EL (cell line): ENCODE data around the gene NT5C3A.

Source experiments
- DNase-seq: peaks from one replicate; pipeline ENCODE4 v3.0.0-alpha.2; 2016

The NT5C3A gene

DNA sequence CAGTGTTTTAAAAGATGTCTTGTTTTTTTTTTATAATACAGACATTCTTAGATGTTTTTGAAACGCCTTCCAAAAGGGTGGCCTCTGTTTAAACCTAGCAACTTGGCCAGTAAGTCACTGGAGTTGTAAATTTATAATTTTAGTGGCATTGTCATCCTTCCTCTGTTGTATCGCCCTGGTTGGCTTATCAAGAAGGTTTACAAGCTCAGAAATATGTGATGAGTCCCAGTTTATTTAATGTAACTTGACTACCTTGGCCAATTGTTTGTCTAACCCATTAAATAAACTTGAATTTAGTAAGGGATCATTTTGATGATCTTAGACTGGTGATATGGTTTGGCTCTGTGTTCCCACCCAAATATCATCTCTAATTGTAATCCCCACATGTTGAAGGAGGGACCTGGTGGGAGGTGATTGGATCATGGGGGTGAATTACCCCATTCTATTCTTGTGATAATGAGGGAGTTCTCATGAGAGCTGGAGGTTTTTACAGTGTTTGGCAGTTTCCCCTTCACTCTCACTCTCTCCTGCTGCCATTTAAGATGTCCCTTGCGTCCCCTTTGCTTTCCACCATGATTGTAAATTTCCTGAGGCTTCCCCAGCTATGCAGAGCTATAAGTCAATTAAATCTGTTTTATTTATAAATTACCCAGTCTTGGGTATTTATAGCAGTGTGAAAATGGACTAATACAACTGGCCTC is 13.4 kb upstream of the NT5C3A start:
- no peak for DNase-seq

DNA sequence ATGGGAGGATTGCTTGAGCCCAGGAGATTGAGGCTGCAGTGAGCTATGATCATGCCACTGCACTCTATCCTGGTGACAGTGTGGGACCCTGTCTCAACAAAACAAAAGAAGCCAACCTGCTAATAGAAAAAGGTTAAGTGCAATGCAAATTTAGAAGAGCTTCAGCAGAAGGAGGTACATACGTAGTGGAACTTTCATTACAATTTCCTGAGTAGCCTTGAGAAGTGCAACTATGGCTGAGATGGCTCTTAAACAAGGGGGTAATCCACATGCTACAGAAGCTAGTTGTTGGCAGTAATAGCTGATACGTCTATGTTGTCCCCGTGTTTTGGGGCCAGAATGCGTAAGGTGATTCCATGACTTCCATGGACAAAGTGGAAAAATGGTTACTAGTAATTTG is 10.7 kb upstream of the NT5C3A start:
- no peak for DNase-seq

DNA sequence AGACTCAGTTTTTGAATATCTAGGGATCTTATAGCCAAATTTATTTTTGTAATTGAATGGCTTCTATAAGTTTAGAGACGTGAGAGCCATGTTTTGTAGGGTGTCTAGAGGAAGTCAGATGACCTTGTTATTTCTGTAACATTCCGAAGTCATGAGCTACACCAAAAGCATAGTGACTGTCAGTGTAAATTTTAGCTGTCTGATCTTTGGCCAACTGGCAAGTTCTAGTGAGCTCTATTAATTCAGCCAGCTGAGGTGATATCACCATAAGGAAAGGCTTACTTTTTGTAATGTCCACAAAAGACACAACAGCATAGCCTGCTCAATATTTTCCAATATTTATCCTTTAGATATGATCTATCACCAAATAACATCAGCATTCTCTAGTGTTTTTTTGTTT is 9.9 kb upstream of the NT5C3A start:
- DNase-seq: peak; percentile 82

DNA sequence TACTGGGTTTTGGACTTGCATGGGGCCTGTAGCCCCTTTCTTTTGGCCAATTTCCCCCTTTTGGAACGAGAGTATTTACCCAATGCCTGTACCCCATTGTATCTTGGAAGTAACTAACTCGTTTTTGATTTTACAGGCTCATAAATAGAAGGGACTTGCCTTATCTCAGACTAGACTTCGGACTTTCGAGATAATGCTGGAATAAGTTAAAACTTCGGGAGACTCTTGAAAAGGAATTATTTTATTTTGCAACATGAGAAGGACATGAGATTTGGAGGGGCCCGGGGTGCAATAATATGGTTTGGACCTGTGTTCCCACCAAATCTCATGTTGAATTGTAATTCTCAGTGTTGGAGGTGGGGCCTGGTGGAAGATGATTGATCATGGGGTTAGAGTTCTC is 8.3 kb upstream of the NT5C3A start:
- no peak for DNase-seq

DNA sequence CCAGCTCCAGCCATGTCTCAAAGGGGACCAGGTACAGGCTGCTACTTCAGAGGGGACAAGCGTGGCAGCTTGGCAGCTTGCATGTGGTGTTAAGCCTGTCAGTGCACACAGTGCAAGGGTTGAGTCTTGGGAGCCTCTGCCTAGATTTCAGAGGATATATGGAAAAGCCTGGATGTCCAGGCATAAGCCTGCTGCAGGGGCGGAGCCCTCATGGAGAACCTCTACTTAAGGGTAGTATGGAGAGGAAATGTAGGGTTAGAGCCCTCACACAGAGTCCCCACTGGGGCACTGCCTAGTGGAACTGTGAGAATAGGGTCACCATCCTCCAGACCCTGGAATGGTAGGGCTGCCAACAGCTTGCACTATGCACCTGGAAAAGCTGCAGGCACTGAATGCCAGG is 7.7 kb upstream of the NT5C3A start:
- DNase-seq: no peak

DNA sequence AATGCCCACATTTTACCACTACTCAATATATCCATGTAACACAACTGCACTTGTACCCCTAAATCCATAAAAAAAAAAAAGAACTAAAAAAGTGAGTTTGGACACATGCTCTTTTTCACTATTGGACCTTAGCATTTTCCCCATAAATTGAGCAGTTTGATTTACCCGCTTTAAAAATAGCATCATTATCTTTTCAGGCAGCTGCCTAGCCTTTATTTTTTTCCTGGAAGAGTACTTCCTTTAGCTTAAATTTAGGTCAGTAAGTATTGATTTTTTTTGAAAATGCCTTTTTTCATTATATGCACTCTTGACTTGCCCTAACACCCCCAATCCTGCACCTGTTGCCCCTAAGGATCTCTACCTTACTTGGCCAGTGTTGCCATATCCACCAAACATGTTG is 5.3 kb upstream of the NT5C3A start:
- DNase-seq: no peak

DNA sequence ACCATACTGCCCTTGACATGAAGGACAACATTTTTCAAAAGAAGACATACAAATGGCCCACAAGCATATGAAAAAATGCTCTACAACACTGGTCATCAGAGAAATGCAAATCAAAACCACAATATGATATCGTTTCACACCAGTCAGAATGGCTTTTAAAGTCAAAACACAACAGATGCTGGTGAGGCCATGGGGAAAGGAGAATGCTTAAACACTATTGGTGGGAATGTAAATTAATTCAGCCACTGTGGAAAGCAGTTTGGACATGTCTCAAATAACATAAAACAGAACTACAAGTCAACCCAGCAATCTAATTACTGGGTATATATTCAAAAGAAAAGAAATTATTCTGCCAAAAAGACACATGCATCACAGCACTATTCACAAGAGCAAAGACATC is 4.2 kb upstream of the NT5C3A start:
- DNase-seq: no peak

DNA sequence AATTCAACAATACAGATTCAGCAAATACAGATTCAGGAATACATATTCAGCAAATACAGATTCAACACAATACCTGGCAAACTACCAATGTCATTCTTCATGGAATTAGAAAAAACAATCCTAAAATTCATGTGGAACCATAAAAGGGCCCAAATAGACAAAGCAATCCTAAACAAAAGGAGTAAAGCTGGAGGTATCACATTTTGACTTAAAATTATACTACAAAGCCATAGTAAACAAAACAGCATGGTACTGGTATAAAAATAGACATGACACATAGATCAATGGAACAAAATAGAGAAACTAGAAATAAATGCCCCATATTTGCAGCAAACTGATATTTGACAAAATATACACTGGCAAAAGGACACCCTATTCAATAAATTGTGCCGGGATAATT is 3.4 kb upstream of the NT5C3A start:
- DNase-seq: no peak

DNA sequence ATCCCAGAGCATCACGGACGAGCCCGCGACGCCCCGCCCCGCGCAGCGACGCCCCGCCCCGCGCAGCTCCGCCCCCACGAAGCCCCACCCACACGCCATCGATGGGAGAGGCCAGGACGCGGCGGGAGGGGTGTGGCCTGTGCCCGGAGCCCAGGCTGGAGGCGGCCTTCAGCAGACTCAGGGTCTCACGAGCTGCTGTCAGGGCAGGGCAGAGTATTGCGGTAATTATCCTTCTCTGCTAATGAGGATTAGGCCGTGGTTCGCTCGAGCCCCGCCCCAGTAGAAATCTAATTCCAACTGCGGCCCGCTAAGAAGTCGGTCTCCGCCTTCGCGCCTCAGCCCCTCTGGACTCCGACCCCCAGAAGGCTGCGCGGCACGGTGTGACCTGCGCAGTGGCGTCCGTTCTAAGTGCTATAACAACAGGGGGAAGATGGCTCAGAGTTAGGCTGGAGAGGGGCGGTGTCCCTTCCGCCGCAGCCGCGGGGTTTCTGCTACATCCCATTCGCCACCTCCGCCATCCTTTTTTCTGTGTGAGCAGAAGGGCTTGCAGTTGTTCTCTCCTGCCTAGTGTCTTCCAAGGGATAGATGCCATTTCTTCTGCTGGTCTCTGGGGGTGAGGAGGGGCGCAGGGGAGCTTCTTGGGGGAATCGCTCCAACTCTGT is 337 bp upstream of the NT5C3A start:
- DNase-seq: peak; percentile 95

DNA sequence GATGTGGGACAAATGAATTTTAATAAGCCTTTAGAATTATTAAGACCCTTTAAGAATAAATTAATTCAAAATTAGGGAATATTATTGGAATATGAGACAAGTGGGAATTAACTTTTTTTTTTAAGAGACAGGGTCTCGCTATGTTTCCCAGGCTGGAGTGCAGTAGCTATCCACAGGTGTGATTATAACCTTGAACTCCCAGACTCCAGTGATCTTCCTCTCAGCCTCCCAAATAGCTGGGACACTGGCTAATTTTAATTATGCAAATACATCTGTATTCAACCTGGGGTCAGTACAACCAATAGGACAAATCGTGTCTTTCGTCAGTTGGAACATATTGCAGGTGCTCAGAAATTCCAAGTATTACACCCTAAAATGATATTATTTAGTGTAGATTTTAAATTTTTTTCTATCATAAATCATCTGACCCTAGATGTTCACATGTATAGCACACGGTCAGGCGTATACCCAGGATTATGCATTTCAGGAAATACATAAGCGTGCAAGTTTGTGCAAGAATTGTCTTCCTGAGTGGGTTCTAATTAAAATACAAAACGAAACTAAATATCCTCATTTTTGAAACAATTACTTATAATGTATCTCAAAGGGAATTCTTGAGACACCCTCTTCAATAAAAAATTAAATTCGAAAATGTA is 1.2 kb downstream of the NT5C3A start:
- no peak for DNase-seq

DNA sequence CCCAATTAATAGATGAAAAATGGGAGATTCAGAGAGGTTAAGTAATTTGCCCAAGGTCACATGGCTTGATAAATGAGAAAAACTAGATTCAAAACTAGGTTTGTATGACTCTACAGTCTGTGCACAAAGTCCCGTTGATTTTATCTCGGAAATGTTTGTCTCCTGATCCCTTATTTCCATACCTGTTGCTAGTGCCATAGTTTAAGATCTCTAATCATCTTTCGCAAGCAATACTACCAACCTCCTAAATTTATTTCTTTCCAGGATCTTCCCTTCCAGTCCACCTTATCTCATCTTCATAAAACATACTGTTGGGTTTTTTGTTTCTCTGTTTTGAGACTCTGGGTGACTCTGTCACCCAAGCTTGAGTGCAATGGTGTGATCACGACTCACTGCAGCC is 2.9 kb downstream of the NT5C3A start:
- DNase-seq: no peak

DNA sequence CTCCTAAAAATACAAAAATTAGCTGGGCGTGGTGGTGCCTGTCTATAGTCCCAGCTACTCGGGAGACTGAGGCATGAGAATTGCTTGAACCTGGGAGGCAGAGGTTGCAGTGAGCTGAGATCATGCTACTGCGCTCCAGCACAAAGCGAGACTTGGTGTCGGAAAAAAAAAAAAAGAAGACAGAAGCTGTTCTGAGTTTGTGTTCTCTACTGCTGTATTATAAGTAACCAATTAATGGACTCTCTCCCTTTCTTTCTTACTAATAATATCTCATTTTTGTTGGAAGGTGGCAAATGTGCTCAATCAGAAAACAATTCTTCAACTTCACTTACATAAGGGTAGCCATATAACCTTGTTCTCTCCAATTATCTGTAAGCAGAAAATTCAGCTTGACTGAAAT is 7.4 kb downstream of the NT5C3A start:
- no peak for DNase-seq

DNA sequence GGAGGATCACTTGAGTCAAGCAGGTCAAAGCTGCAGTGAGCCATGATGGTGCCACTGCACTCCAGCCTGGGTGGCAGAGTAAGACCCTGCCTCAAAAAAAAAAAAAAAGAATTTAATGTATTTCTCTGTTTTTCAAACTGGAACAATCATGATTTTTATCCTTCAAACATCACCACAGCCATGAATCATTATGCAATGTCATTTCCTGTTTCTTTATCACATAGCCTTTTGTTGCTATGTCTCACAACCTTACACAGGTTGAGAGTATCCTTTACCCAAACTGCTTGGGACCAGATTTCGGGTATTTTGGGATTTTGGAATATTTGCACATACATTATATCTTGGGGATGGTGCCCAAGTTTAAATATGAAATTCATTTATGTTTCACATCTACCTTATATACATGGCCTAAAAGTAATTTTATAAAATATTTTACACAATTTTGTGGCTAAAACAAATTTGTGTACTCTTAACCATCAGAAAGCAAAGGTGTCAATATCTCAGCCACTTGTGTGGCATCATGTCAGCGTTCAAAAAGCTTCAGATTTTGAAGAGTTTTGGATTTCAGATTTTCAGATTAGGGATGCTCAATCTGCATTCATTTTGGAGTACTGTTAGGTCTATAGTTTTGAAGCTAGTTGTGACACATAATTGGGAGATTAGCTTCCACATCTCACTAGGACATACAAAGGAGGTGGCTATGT is 8.2 kb downstream of the NT5C3A start:
- peak; percentile 37 for DNase-seq

DNA sequence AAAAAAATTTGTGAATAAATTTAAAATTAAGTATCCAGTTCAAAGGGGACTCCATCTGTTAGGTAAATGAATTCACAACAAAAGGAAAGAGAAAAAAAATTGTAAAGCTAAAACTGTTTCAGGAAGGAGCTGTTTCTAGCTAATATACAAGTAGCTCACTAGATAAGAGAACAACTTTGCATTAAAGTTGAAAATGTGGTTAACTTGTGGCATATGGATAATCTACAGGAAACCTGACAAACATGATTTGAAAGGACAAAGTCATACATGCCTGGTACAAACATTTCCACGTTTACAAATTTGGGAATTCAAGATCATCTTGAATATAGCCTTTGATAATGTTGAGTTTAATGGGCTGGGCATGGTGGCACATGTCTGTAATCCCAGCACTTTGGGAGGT is 8.9 kb downstream of the NT5C3A start:
- DNase-seq: no peak

DNA sequence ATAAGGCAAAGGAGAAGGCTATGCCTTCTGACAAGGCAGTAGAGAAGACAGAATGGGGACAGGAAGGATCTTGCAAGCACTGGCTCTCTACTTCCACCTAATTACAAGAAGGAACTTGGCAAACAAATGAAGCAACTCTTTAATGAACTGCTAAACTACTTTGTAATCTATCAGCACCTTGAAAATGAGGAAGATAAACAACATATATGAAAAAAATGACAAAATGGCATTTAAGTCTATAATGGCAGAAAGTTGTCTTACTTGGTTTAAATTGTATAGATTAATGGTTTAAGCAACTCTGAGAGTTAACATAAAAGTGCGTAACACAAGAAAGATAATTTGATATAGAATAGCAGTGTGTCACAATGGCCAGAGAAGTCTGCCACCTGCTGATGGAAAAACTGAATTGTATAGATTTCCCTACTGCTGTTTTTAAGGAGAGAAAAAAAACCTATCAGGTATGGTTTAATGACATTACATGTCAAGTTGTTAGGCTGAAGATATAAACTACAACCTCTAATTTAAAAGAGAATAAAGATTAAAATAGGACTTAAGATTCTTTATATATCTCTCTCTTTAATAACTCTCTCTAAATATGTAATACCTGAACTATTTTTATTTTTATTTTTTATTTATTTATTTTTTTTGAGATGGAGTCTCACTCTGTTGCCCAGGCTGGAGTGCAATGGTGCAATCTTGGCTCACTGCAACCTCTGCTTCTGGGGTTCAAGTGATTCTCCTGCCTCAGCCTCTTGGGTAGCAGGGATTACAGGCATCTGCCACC is 11.8 kb downstream of the NT5C3A start:
- peak; percentile 54 for DNase-seq

DNA sequence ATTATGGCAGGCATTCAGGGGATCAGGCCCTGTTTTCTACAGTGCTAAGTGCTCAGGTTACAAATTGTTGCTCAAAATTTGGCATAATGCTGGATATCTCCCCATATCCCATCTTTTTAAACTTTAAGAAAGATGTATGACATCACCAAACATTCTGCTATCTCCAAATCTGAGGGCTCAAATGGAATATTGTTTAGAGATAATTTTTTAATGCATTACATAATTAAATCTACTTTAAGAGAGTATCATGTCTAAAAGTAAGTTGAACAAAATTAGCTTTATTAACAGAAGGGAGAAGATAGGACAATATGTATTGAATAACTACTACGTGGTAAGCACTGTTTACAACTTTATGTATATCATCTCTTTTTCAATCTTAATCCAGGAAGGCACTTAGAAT is 13.9 kb downstream of the NT5C3A start:
- DNase-seq: no peak

DNA sequence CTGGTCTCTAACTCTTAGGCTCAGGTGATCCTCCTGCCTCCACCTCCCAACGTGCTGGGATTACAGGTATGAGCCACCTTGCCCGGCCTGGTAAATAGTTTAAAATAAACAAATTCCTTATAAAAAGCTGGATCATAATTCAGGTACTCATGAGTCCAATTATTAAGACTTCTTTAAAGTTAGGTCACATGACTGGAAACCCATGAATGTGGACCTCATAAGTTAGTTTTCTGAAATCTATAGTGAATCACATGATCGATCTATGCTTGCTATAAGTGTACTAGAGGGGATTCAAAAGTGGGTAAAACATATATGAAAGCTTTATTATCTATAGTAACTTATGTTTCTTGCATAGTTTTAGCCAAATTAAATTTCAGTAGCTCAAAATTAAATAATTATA is 14.3 kb downstream of the NT5C3A start:
- no peak for DNase-seq

DNA sequence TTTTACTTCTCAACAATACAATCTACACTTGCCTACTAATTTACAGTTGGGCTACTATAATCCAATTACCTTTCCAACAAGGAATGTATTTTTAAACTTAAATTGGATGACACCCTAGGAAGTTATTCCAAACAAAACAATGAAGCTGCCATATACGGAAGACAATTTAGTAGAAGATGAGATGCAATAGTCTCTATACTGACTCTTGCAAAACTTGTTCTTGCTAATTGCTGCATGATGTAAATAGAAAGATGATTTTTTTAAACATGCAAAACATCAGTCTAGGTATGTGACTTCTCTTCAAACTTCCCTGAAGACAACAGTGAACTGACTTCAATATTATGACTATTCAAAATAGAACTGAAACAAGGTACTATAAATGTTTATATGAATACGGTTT is 17.6 kb downstream of the NT5C3A start:
- DNase-seq: peak; percentile 46

DNA sequence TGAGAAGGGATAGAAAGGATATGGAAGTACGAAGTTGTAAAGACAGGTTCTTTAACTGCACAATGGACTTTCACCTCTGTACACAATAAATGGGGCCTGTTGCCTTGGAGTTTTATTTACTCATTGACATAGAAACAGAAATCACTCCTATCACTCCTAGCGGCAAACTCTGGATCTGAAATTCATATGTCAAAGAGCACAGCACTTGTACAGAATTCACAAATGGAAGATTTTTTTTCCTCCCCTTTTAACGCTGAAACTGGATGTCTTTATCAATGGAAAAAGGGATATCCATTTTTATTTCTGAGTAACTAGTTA is 18.2 kb downstream of the NT5C3A start:
- no peak for DNase-seq

DNA sequence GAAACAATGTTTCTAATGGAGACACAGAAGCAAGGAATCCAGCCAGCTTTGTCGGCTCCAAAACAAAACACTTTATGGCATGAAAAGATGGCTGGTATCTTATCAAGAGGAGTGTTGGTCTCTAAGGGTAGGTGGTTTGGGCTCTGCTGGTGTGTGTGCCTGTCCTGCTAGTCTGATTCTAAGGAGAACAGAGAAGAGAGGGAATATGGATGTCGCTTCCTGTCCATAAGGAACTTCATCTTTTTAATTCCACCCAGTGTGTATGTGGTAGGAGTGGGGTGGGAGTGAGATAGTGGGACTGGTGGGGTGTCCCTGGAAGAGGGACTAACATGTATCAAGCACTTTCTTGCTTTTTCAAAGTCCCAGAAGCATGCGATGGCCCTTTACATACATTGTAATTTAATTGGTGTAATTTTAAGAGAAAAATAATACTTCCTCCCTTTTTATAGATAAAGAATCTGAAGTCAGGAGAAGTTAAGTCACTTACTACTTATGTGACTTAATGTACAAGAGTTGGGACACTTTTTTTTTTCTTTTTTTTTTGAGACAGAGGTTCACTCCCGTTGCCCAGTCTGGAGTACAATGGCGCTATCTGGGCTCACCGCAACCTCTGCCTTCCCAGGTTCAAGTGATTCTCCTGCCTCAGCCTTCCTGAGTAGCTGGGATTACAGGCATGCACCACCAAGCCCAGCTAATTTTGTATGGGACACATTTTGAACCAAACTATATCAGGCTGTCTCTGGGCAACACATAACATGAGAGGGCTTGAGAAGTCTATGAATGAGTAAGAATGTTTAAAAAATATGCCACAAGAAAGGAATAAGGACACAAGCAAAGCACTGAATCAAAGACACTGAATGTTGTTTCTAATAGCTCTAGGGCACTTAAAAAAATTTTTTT is 18.8 kb downstream of the NT5C3A start:
- no peak for DNase-seq

DNA sequence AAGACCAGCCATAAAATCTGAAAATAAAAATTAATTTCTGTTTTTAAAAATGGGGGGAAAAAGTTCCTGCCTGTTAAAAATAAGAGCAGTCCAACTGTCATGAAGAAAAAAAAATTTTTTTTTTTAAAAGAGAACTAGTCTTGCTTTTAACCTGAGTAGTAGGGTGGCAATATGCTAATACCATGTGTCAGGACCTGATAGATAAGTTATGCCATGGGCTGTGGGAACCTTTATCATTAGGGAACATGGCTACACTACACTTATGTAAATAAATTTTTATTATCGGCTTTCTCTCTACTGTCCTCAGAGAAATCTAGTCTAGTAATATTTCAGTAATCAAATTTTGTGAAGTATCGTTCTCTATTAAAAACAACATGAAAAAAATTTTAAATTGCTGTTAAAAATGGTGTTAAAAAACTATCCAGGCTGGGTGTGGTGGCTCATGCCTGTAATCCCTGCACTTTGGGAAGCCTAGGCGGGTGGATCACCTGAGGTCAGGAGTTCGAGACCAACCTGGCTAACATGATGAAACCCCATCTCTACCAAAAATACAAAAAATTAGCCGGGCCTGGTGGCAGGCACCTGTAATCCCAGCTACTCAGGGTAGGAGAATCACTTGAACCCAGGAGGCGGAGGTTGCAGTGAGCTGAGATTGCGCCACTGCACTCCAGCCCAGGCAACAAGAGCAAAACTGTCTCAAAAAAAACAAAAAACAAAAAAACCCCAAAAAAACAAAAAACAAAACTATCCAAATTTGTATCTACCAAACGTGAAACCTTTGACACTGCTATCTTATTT is 20.7 kb downstream of the NT5C3A start:
- no peak for DNase-seq
